CMK (cell line): ENCODE results near the gene FAM240B.

Source experiments
- DNase-seq: peaks from one replicate; pipeline ENCODE4 v3.0.0-alpha.2; 2010; ENCODE audit warnings: low read depth

The FAM240B gene

GRCh38 chr9:38720083-38720745 lies at the start of gene FAM240B:
FAM240B (minus strand) TSS chr9:38720133; CDS start chr9:38703999, 16,134 bp downstream.
- DNase-seq: no peak

GRCh38 chr9:38768351-38768761 lies 48.4 kb upstream of the FAM240B start:
- DNase-seq: no peak

GRCh38 chr9:38765101-38765500 lies 45.2 kb upstream of the FAM240B start:
- DNase-seq: no peak

GRCh38 chr9:38761999-38762398 lies 42.1 kb upstream of the FAM240B start:
- no peak for DNase-seq

GRCh38 chr9:38761339-38761738 lies 41.4 kb upstream of the FAM240B start:
- DNase-seq: no peak

- no peak for DNase-seq
Observed at GRCh38 chr9:38756702-38757101, 36.8 kb upstream of the FAM240B start.

GRCh38 chr9:38747941-38748340 lies 28.0 kb upstream of the FAM240B start:
- no peak for DNase-seq

- DNase-seq: no peak
Observed at GRCh38 chr9:38747067-38747466, 27.1 kb upstream of the FAM240B start.

GRCh38 chr9:38746303-38746702 lies 26.4 kb upstream of the FAM240B start:
- no peak for DNase-seq

- DNase-seq: no peak
Observed at GRCh38 chr9:38744484-38744883, 24.6 kb upstream of the FAM240B start.

GRCh38 chr9:38737246-38737645 lies 17.3 kb upstream of the FAM240B start:
- DNase-seq: no peak

- DNase-seq: no peak
Observed at GRCh38 chr9:38734831-38735230, 14.9 kb upstream of the FAM240B start.

- no peak for DNase-seq
Observed at GRCh38 chr9:38733503-38733902, 13.6 kb upstream of the FAM240B start.

GRCh38 chr9:38732885-38733284 lies 13.0 kb upstream of the FAM240B start:
- no peak for DNase-seq

- no peak for DNase-seq
Observed at GRCh38 chr9:38727497-38728001, 7.6 kb upstream of the FAM240B start.

- DNase-seq: no peak
Observed at GRCh38 chr9:38724754-38725153, 4.8 kb upstream of the FAM240B start.

- DNase-seq: no peak
Observed at GRCh38 chr9:38718148-38718547, 1.8 kb downstream of the FAM240B start.

GRCh38 chr9:38715684-38716083 lies 4.2 kb downstream of the FAM240B start:
- DNase-seq: no peak

- DNase-seq: no peak
Observed at GRCh38 chr9:38713426-38713825, 6.5 kb downstream of the FAM240B start.

- no peak for DNase-seq
Observed at GRCh38 chr9:38708759-38709158, 11.2 kb downstream of the FAM240B start.

GRCh38 chr9:38707885-38708637 lies 11.9 kb downstream of the FAM240B start:
- DNase-seq: no peak

GRCh38 chr9:38706493-38706892 lies 13.4 kb downstream of the FAM240B start:
- DNase-seq: no peak

- DNase-seq: no peak
Observed at GRCh38 chr9:38705917-38706316, 14.0 kb downstream of the FAM240B start.
